Breast epithelium (tissue), 3 donors: ENCODE measurements around the gene CRACDL.

Experiments
- POLR2AphosphoS5 ChIP-seq, 3 donors: sonication (generic); formaldehyde crosslinking; IDR thresholded peaks; one replicate each; pipeline ENCODE4 v1.6.1; 2017; ENCODE audit warnings: antibody characterized with exemption in 3 of 3
- TF ChIP-seq, protein P1 (sequence below), 3 donors: fragments of 450-650 bp; IDR thresholded peaks; one replicate each; pipeline ENCODE4 v1.5.1; 2016 to 2017; ENCODE audit warnings: antibody characterized with exemption in 3 of 3, mild to moderate bottlenecking in 3 of 3, moderate library complexity in 3 of 3

DNA sequence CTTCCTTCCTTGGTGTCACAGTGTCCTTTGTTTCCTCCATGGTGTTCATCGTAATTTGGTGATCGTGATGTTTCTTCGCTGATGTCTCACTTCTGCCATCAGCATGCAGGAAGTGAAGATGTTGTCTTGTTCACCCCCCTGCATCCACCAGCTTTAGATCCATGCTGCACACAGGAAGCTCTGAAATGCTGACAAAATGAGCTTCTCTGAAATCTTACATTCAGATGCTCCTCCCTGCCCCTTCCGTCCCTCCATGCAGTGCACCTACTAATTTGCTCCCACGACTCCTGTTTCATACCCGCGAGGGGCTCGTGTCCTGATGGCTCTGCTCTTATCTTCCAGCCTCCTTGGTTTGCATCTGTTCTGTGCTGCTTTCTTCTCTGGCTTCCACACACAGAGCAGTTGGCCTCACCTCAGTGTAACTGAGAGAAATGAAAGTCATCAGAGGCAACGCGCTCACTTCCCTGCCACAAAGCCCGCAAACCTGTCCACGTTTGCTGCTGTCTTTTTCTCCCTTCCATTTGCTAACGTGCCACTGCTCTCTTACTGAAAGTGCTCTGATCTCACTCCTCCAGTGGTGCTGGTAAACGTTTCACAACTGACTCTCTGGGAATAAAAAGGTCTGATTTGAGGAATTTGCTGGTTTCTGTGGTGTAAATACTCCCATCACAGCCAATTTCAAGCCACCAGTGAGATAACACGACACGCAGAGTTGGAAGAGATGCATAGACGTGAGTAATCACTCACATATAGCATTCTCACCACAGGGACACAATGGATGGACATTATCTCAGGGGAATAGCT is 164.1 kb downstream of the CRACDL start:
- TF ChIP-seq, protein P1, sequence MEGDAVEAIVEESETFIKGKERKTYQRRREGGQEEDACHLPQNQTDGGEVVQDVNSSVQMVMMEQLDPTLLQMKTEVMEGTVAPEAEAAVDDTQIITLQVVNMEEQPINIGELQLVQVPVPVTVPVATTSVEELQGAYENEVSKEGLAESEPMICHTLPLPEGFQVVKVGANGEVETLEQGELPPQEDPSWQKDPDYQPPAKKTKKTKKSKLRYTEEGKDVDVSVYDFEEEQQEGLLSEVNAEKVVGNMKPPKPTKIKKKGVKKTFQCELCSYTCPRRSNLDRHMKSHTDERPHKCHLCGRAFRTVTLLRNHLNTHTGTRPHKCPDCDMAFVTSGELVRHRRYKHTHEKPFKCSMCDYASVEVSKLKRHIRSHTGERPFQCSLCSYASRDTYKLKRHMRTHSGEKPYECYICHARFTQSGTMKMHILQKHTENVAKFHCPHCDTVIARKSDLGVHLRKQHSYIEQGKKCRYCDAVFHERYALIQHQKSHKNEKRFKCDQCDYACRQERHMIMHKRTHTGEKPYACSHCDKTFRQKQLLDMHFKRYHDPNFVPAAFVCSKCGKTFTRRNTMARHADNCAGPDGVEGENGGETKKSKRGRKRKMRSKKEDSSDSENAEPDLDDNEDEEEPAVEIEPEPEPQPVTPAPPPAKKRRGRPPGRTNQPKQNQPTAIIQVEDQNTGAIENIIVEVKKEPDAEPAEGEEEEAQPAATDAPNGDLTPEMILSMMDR (IDR thresholded peaks at IDR 0.05) = no peak
- TF ChIP-seq POLR2AphosphoS5 (IDR thresholded peaks at IDR 0.05) = no peak
